C4-2B (cell line): Measurements from ENCODE around the gene PRKCZ.

Experiments
- H3K27ac ChIP-seq: fragments of 450-650 bp; 2 replicates; pipeline ENCODE4 v1.5.1; 2017
- ZFX ChIP-seq: fragments of 450-650 bp; IDR thresholded peaks from 2 replicates; pipeline ENCODE4 v1.6.1; 2017
- TF ChIP-seq, protein P1 (sequence below): fragments of 450-650 bp; conservative IDR thresholded peaks from 2 replicates; pipeline ENCODE4 v1.5.1; 2017; ENCODE audit warnings: mild to moderate bottlenecking

PRKCZ gene

GRCh38 chr1:2124446-2125198 lies 74.4 kb downstream of the PRKCZ start:
- no peak overlapping the region for H3K27ac ChIP-seq
- no peak for TF ChIP-seq ZFX
- TF ChIP-seq, protein P1, sequence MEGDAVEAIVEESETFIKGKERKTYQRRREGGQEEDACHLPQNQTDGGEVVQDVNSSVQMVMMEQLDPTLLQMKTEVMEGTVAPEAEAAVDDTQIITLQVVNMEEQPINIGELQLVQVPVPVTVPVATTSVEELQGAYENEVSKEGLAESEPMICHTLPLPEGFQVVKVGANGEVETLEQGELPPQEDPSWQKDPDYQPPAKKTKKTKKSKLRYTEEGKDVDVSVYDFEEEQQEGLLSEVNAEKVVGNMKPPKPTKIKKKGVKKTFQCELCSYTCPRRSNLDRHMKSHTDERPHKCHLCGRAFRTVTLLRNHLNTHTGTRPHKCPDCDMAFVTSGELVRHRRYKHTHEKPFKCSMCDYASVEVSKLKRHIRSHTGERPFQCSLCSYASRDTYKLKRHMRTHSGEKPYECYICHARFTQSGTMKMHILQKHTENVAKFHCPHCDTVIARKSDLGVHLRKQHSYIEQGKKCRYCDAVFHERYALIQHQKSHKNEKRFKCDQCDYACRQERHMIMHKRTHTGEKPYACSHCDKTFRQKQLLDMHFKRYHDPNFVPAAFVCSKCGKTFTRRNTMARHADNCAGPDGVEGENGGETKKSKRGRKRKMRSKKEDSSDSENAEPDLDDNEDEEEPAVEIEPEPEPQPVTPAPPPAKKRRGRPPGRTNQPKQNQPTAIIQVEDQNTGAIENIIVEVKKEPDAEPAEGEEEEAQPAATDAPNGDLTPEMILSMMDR = no peak

DNA sequence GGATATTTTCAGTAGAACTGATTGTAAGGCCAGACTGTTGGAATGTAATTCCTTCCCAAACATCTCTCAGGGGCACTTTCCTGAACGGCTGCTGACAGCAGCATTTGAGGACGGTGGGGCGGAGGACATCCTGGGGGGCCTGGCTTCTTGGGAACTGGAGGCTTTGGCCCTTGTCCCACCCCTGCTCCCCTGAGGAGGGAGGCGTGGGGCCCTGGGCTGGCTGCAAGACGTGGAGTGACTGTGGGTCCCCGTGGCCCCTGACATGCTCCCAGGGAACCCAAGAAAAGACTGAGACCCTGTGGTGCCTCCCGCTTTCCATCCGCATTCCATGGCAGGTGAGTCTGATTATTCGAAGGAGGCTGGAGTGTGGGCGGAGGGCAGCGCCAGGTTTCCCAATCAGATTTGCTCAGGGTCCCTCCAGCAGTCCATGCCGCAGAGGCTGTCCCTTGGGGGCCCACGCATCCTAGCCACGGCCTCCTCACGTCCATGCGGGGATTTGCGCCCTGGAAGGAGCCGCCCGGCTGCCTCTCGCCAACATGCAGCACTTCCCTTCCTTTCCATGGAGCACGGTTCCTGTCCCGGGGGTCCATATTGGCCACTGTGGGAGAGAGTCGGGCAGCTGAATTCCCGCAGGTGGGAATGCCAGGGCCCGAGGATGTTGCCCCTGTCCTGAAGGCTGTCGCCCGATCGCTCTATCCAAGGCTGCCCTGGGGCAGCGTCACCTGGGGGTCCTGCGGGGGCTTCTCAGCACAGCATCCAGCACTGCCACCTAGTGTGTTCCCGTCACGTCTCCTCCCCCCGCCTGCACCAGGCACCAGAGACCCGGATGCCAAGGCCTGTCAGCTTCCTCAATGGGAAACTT lies 75.4 kb downstream of the PRKCZ start:
- no peak overlapping the region for H3K27ac ChIP-seq
- no peak for TF ChIP-seq ZFX
- TF ChIP-seq, protein P1 = no peak

- TF ChIP-seq, protein P1 = no peak
- no peak for TF ChIP-seq ZFX
- no peak overlapping the region for H3K27ac ChIP-seq
These were observed 76.3 kb downstream of the PRKCZ start for GRCh38 chr1:2126331-2127186.

GRCh38 chr1:2127187-2128145 lies 77.3 kb downstream of the PRKCZ start:
- H3K27ac ChIP-seq = no peak overlapping the region
- TF ChIP-seq, protein P1 = no peak
- no peak for TF ChIP-seq ZFX

GRCh38 chr1:2128189-2128901 lies 78.1 kb downstream of the PRKCZ start:
- TF ChIP-seq, protein P1 = no peak
- no peak overlapping the region for H3K27ac ChIP-seq
